ENCODE results near the gene CATSPERE.

GRCh38 chr1:244536316-244536715, 75.2 kb downstream of the CATSPERE start:
- TF ChIP-seq FOXM1 (IDR thresholded peaks at IDR 0.05; ENCODE audit: borderline replicate concordance), result no peak
- no peak for TF ChIP-seq FOXA1 (IDR thresholded peaks at IDR 0.05)
- no peak for TF ChIP-seq ARNT (IDR thresholded peaks at IDR 0.05)
- no peak for TF ChIP-seq BHLHE40 (IDR thresholded peaks at IDR 0.05; ENCODE audit: borderline replicate concordance)
- no peak for TF ChIP-seq SUZ12 (IDR thresholded peaks at IDR 0.05)
- no peak for TF ChIP-seq PKNOX1 (IDR thresholded peaks at IDR 0.05)
- no peak for TF ChIP-seq SP1 (IDR thresholded peaks at IDR 0.05)

Data from HEK293T (cell line).